HEK293 (cell line): Measurements from ENCODE around the gene ZFPL1.

ENCODE experiments used
- CTCF ChIA-PET: fragments of 350-600 bp; formaldehyde crosslinking; extraction: SDS; loops from one replicate; lab custom pipeline; 2021; ENCODE audit warnings: antibody characterized with exemption; lab: Yijun Ruan, JAX
- POLR2A ChIA-PET: fragments of 300-600 bp; formaldehyde crosslinking; extraction: SDS; loops from one replicate; lab custom pipeline; 2020; ENCODE audit warnings: antibody characterized with exemption, inconsistent platforms; lab: Yijun Ruan, JAX
- H3K27ac ChIP-seq: fragments of 200-500 bp; sonication (Bioruptor generic); 2 replicates; pipeline ENCODE4 v1.5.1; 2014; ENCODE audit warnings: low read depth, low read length, control low read depth, inconsistent platforms; ENCODE audit errors: extremely low read depth
- H3K36me3 ChIP-seq, 2 experiments: fragments of 200-500 bp in 1 of 2; sonication (Bioruptor generic) in 1 of 2; 1 replicate in 1 of 2; 2 replicates in 1 of 2; pipeline ENCODE4 v1.5.1; 2014 to 2017; ENCODE audit warnings: inconsistent platforms in 2 of 2, low read length in 2 of 2; ENCODE audit not compliant: control insufficient read depth in 2 of 2, insufficient read depth in 1 of 2
- H3K4me1 ChIP-seq: fragments of 200-500 bp; sonication (Bioruptor generic); 2 replicates; pipeline ENCODE4 v1.5.1; 2014; ENCODE audit warnings: mild to moderate bottlenecking, low read length, inconsistent platforms; ENCODE audit not compliant: control insufficient read depth, insufficient read depth
- H3K4me3 ChIP-seq: 2 replicates; pipeline ENCODE4 v1.5.1; 2011; ENCODE audit warnings: low read depth, mild to moderate bottlenecking, control low read depth, low read length, moderate library complexity
- H3K9me3 ChIP-seq: fragments of 200-500 bp; sonication (Bioruptor generic); 2 replicates; pipeline ENCODE4 v1.5.1; 2014; ENCODE audit warnings: low read depth, low read length, inconsistent platforms; ENCODE audit not compliant: control insufficient read depth, insufficient read depth
- EGR2 ChIP-seq: fragments of 450-650 bp; formaldehyde crosslinking; IDR thresholded peaks from 2 replicates; pipeline ENCODE4 v1.5.1; 2016; ENCODE audit warnings: low read depth, missing biosample characterization, missing genetic modification characterization
- KLF8 ChIP-seq: fragments of 450-650 bp; formaldehyde crosslinking; IDR thresholded peaks from 2 replicates; pipeline ENCODE4 v1.5.1; 2016; ENCODE audit warnings: missing biosample characterization, missing genetic modification characterization
- YY1 ChIP-seq: fragments of 450-650 bp; formaldehyde crosslinking; IDR thresholded peaks from 2 replicates; pipeline ENCODE4 v1.5.1; 2018; ENCODE audit warnings: missing biosample characterization, missing genetic modification characterization
- ZBTB10 ChIP-seq: fragments of 450-650 bp; formaldehyde crosslinking; IDR thresholded peaks from 2 replicates; pipeline ENCODE4 v1.5.1; 2016; ENCODE audit warnings: missing biosample characterization, missing genetic modification characterization
- ZBTB26 ChIP-seq: fragments of 450-650 bp; formaldehyde crosslinking; optimal IDR thresholded peaks from 2 replicates; pipeline ENCODE3; 2016; ENCODE audit warnings: missing biosample characterization, mild to moderate bottlenecking, missing genetic modification characterization
- ZBTB49 ChIP-seq: fragments of 450-650 bp; formaldehyde crosslinking; IDR thresholded peaks from 2 replicates; pipeline ENCODE4 v1.5.1; 2016; ENCODE audit warnings: missing biosample characterization, missing genetic modification characterization, low read depth
- ZFP69B ChIP-seq: fragments of 450-650 bp; formaldehyde crosslinking; IDR thresholded peaks from 2 replicates; pipeline ENCODE4 v1.5.1; 2016; ENCODE audit warnings: missing biosample characterization, missing genetic modification characterization
- ZNF18 ChIP-seq: fragments of 450-650 bp; formaldehyde crosslinking; IDR thresholded peaks from 2 replicates; pipeline ENCODE4 v1.5.1; 2016; ENCODE audit warnings: missing biosample characterization, missing genetic modification characterization
- ZNF221 ChIP-seq: fragments of 450-650 bp; formaldehyde crosslinking; IDR thresholded peaks from 2 replicates; pipeline ENCODE4 v1.5.1; 2017; ENCODE audit warnings: missing biosample characterization, missing genetic modification characterization, borderline replicate concordance
- ZNF266 ChIP-seq: fragments of 450-650 bp; formaldehyde crosslinking; IDR thresholded peaks from 2 replicates; pipeline ENCODE4 v1.5.1; 2016; ENCODE audit warnings: missing biosample characterization, missing genetic modification characterization, low read depth
- ZNF292 ChIP-seq: fragments of 450-650 bp; formaldehyde crosslinking; IDR thresholded peaks from 2 replicates; pipeline ENCODE4 v1.5.1; 2016; ENCODE audit warnings: low read depth, missing biosample characterization, missing genetic modification characterization, borderline replicate concordance
- ZNF433 ChIP-seq: fragments of 450-650 bp; formaldehyde crosslinking; IDR thresholded peaks from 2 replicates; pipeline ENCODE4 v1.5.1; 2016; ENCODE audit warnings: missing biosample characterization, missing genetic modification characterization, low read depth
- ZNF514 ChIP-seq: fragments of 450-650 bp; formaldehyde crosslinking; IDR thresholded peaks from 2 replicates; pipeline ENCODE4 v1.5.1; 2016; ENCODE audit warnings: missing biosample characterization, missing genetic modification characterization
- ZNF544 ChIP-seq: fragments of 450-650 bp; formaldehyde crosslinking; IDR thresholded peaks from 2 replicates; pipeline ENCODE4 v1.5.0; 2017; ENCODE audit warnings: missing biosample characterization, missing genetic modification characterization
- ZNF560 ChIP-seq: fragments of 450-650 bp; formaldehyde crosslinking; IDR thresholded peaks from 2 replicates; pipeline ENCODE4 v1.5.1; 2017; ENCODE audit warnings: missing biosample characterization, missing genetic modification characterization, borderline replicate concordance
- ZNF645 ChIP-seq: fragments of 450-650 bp; formaldehyde crosslinking; IDR thresholded peaks from 2 replicates; pipeline ENCODE4; 2016; ENCODE audit warnings: missing biosample characterization, missing genetic modification characterization
- ZSCAN4 ChIP-seq: fragments of 450-650 bp; formaldehyde crosslinking; IDR thresholded peaks from 2 replicates; pipeline ENCODE4 v1.5.1; 2017; ENCODE audit warnings: missing biosample characterization, missing genetic modification characterization

ZFPL1 gene

GRCh38 chr11:65085446-65085845 lies 1.4 kb downstream of the ZFPL1 start (continued):
- TF ChIP-seq ZNF645 (tag by site-specific recombination) (no peak), ZNF433 (no peak), ZNF18 (tag by site-specific recombination) (no peak), ZNF292 (tag by site-specific recombination) (no peak)

GRCh38 chr11:65086809-65087208 lies 2.8 kb downstream of the ZFPL1 start:
- no peaks in the 10 kb centered on the region for H3K9me3 ChIP-seq
- CTCF ChIA-PET: no interaction called here
- POLR2A ChIA-PET: interaction anchor here (0.9 kb wide), 1 partner anchor 14 kb away, joined by 4 read pairs; no protein-coding TSS in a partner anchor

More at GRCh38 chr11:65086809-65087208, 2.8 kb downstream of the ZFPL1 start:
- TF ChIP-seq ZNF544 (no peak), ZNF560 (tag by site-specific recombination) (no peak), ZBTB49 (tag by site-specific recombination) (no peak), EGR2 (tag by site-specific recombination) (no peak), YY1 (tag by site-specific recombination) (no peak), ZFP69B (tag by site-specific recombination) (no peak), ZBTB26 (no peak), ZBTB10 (tag by site-specific recombination) (no peak), KLF8 (tag by site-specific recombination) (no peak), ZNF266 (tag by site-specific recombination) (no peak), ZNF221 (no peak), ZSCAN4 (tag by site-specific recombination) (no peak), ZNF514 (tag by site-specific recombination) (no peak)
- Histone ChIP-seq H3K4me1 (peaks cover 3% of the 10 kb centered on the region; the same call in 1 of the 2 replicates), H3K36me3 (peaks cover 0 to 60% of the 10 kb centered on the region in 2 experiments; a peak in 1 of 3 replicates), H3K27ac (no peak overlapping the region), H3K4me3 (no peak overlapping the region)
